Right atrium auricular region (tissue), 2 donors: Measurements from ENCODE around the gene VWA1. TPM values are rescaled to one million over a fixed set of nuclear protein-coding genes. Genes with fewer than 3 reads are reported as not detected.

ENCODE experiments used
- DNase-seq: peaks from one replicate; pipeline ENCODE4 v3.0.0-alpha.2; 2019; ENCODE audit warnings: low spot score
- H3K27ac ChIP-seq, 2 donors: fragments of 200-600 bp; sonication (generic); 1 replicate in 1 of 2; 2 replicates in 1 of 2; pipeline ENCODE4 v1.5.1; 2016 to 2019
- H3K27me3 ChIP-seq, 2 donors: fragments of 200-600 bp; sonication (generic); one replicate each; pipeline versions ENCODE4 v1.5.1 to v1.6.0; 2017 to 2019
- H3K36me3 ChIP-seq: fragments of 200-600 bp; sonication (generic); one replicate; pipeline ENCODE4 v1.5.1; 2016
- H3K4me1 ChIP-seq, 2 donors: fragments of 200-600 bp; sonication (generic); one replicate each; pipeline versions ENCODE4 v1.5.1 to v1.6.0; 2017 to 2019
- H3K4me3 ChIP-seq, 2 donors: fragments of 200-600 bp; sonication (generic); 1 replicate in 1 of 2; 2 replicates in 1 of 2; pipeline ENCODE4 v1.5.1; 2017 to 2019; ENCODE audit warnings: mild to moderate bottlenecking in 1 of 2, moderate library complexity in 1 of 2
- H3K9me3 ChIP-seq, 2 donors: fragments of 200-600 bp; sonication (generic); one replicate each; pipeline ENCODE4 v1.5.1; 2019
- CTCF ChIP-seq, 2 donors: fragments of 200-600 bp; sonication (generic); IDR thresholded peaks; one replicate each; pipeline ENCODE4 v1.5.1; 2019; ENCODE audit warnings: antibody characterized with exemption in 2 of 2
- total RNA-seq, 2 donors: library from RNA; depleted of rRNA; stranded (reverse); fragments of >200 nt; gene quantifications; one replicate each; pipeline ENCODE4 v1.1.0, GENCODE V29; 2016

Gene VWA1
- total RNA-seq, 2 donors from 2014 or later: 13.0 to 15.2 TPM

- no peaks in the 10 kb centered on the region for H3K27me3 ChIP-seq
- peaks cover 0 to 13% of the 10 kb centered on the region in 2 donors for H3K9me3 ChIP-seq
- no peak for DNase-seq
- no peaks in the 10 kb centered on the region for H3K4me1 ChIP-seq
- no peak for TF ChIP-seq CTCF (IDR thresholded peaks at IDR 0.05)
- H3K4me3 ChIP-seq: no peak overlapping the region
- peaks cover 69% of the 10 kb centered on the region for H3K36me3 ChIP-seq
- no peak overlapping the region for H3K27ac ChIP-seq
Observed at GRCh38 chr1:1489861-1490260, 54.4 kb downstream of the VWA1 start.

DNA sequence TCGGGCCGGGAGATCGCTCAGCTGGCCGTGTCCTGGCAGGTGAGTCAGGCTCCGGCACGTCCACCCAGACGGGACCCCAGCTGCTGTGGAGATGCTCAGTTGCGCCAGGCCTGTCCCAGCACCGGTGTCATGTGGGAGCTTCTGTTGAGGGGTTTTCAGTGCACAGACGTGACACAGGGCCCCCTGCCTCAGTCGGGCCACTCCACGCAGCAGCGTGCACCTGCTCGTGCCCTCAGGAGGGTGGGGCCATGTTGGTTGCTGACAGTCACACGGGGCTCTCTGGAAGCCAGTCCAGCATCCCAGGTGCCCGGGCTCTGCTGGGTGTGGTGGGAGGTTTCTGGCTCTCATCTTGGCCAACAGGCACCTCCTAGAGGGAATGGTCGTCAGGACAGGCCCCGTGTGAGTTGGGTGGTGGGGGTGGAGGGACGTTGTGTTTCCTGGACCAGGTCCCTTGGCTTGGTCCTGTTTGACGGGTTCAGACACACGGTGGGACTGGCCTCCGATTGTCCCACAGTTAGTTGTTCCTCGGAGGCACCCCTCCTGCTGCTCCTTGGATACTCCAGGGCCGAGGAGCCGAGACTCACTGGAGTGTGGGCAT lies 55.2 kb downstream of the VWA1 start:
- no peak overlapping the region for H3K4me3 ChIP-seq
- H3K4me1 ChIP-seq: no peaks in the 10 kb centered on the region
- peaks cover 71% of the 10 kb centered on the region for H3K36me3 ChIP-seq
- no peaks in the 10 kb centered on the region for H3K27me3 ChIP-seq
- peaks cover 0 to 13% of the 10 kb centered on the region in 2 donors for H3K9me3 ChIP-seq
- no peak for TF ChIP-seq CTCF (IDR thresholded peaks at IDR 0.05)
- H3K27ac ChIP-seq: no peak overlapping the region
- DNase-seq: no peak

- Histone ChIP-seq H3K9me3 (peaks cover 0 to 13% of the 10 kb centered on the region in 2 donors), H3K4me1 (no peaks in the 10 kb centered on the region), H3K27ac (no peak overlapping the region), H3K36me3 (peaks cover 72% of the 10 kb centered on the region), H3K4me3 (no peak overlapping the region), H3K27me3 (no peaks in the 10 kb centered on the region)
- no peak for TF ChIP-seq CTCF (IDR thresholded peaks at IDR 0.05)
- no peak for DNase-seq
Observed at GRCh38 chr1:1491601-1492000, 56.1 kb downstream of the VWA1 start.

Other genes starting within 250 kb of the VWA1 start
- gene TNFRSF18, start 229.1 kb upstream of the VWA1 start, total RNA-seq: under 1 TPM in 1 of 2 donors, not detected in 1; 0.55 TPM
- gene TNFRSF4, start 221.5 kb upstream of the VWA1 start, total RNA-seq: under 1 TPM; 0.59 to 0.79 TPM
- gene SDF4, start 203.7 kb upstream of the VWA1 start, total RNA-seq: 100 to 1,000 TPM; 120 to 128 TPM
- gene B3GALT6, start 203.5 kb upstream of the VWA1 start, total RNA-seq: 10 to 100 TPM; 16.1 to 19.7 TPM
- not detected for gene C1QTNF12, start 189.0 kb upstream of the VWA1 start, total RNA-seq
- gene UBE2J2, start 161.8 kb upstream of the VWA1 start, total RNA-seq: 10 to 100 TPM; 27.5 to 33.5 TPM
- gene SCNN1D, start 155.3 kb upstream of the VWA1 start, total RNA-seq: under 1 TPM; 0.59 to 0.79 TPM
- gene ACAP3, start 127.8 kb upstream of the VWA1 start, total RNA-seq: 10 to 100 TPM; 19.5 to 20.4 TPM
- gene PUSL1, start 127.1 kb upstream of the VWA1 start, total RNA-seq: 10 to 100 TPM; 14.5 to 24.8 TPM
- 10 to 100 TPM; 59.6 to 65.2 TPM for gene INTS11, start 111.0 kb upstream of the VWA1 start, total RNA-seq
- gene CPTP, start 110.9 kb upstream of the VWA1 start, total RNA-seq: 10 to 100 TPM; 35.6 to 64.1 TPM
- under 1 TPM; 0.30 to 0.35 TPM for gene TAS1R3, start 104.4 kb upstream of the VWA1 start, total RNA-seq
- 10 to 100 TPM; 75.0 to 80.2 TPM for gene DVL1, start 86.3 kb upstream of the VWA1 start, total RNA-seq
- gene MXRA8, start 77.1 kb upstream of the VWA1 start, total RNA-seq: 10 to 100 TPM; 53.4 to 58.6 TPM
- gene AURKAIP1, start 60.5 kb upstream of the VWA1 start, total RNA-seq: 100 to 1,000 TPM; 155 to 159 TPM
- 10 to 100 TPM; 41.6 to 44.2 TPM for gene CCNL2, start 36.4 kb upstream of the VWA1 start, total RNA-seq
- gene MRPL20, start 28.4 kb upstream of the VWA1 start, total RNA-seq: 100 to 1,000 TPM; 160 to 218 TPM
- gene ANKRD65, start 14.4 kb upstream of the VWA1 start, total RNA-seq: 1 to 10 TPM; 2.2 to 2.4 TPM
- gene ATAD3C, start 14.0 kb downstream of the VWA1 start, total RNA-seq: 1 to 10 TPM; 1.4 to 2.8 TPM
- 1 to 10 TPM; 2.7 to 5.7 TPM for gene ATAD3B, start 36.1 kb downstream of the VWA1 start, total RNA-seq
- 10 to 100 TPM; 15.6 to 18.6 TPM for gene ATAD3A, start 76.5 kb downstream of the VWA1 start, total RNA-seq
- 1 to 10 TPM; 1.4 to 2.8 TPM for gene TMEM240, start 104.9 kb downstream of the VWA1 start, total RNA-seq
- gene SSU72, start 139.2 kb downstream of the VWA1 start, total RNA-seq: 100 to 1,000 TPM in 1 of 2 donors, 10 to 100 TPM in 1; 98.3 to 121 TPM
- 1 to 10 TPM; 2.5 to 2.7 TPM for gene FNDC10, start 164.4 kb downstream of the VWA1 start, total RNA-seq
- gene MIB2, start 179.8 kb downstream of the VWA1 start, total RNA-seq: 10 to 100 TPM; 42.4 to 45.6 TPM
- gene MMP23B, start 196.5 kb downstream of the VWA1 start, total RNA-seq: 10 to 100 TPM; 17.5 to 26.9 TPM
- 10 to 100 TPM; 16.2 to 19.7 TPM for gene CDK11B, start 223.3 kb downstream of the VWA1 start, total RNA-seq